OCI-LY3 (cell line): ENCODE results near the gene HSF2BP.

Experiments used
- CTCF ChIP-seq: fragments of 200-600, 300-600 bp; sonication (generic); IDR thresholded peaks from 2 replicates; pipeline ENCODE4 v1.5.1; 2014; ENCODE audit warnings: antibody characterized with exemption, low read length, low read depth
- EZH2phosphoT487 ChIP-seq: fragments of 200-600 bp; shearing (Covaris generic); IDR thresholded peaks from 2 replicates; pipeline ENCODE4 v1.6.1; 2018; ENCODE audit warnings: antibody characterized with exemption, mixed run types, low read depth

GRCh38 chr21:43622796-43623195 is 36.5 kb downstream of the HSF2BP start:
- TF ChIP-seq CTCF = no peak
- TF ChIP-seq EZH2phosphoT487 = no peak
